ENCODE results near the gene SLC9A5. TPM values are rescaled to one million over a fixed set of nuclear protein-coding genes. Genes with fewer than 3 reads are reported as not detected.

Gene SLC9A5
- polyA plus RNA-seq, 2 of the 4 experiments (the other 2 are of a cell fraction) = 0.83 to 2.5 TPM

GRCh38 chr16:67259705-67260104, 10.9 kb downstream of the SLC9A5 start:
- Histone ChIP-seq H3K27ac (no peak overlapping the region), H3K4me2 (no peak overlapping the region), H3K4me3 (no peak overlapping the region), H3K9me3 (no peaks in the 10 kb centered on the region), H3K4me1 (no peaks in the 10 kb centered on the region)
- FAIRE-seq (no peak), DNase-seq (ENCODE audit: low read depth in 1 of 2, low spot score in 1 of 2) (no peak), ATAC-seq (no peak)
- POLR2A ChIA-PET = interaction anchor here (1.0 to 1.7 kb wide), 4 partner anchors 9 to 18 kb away, joined by 3 to 13 read pairs (median 5); partner anchors contain the start of gene FHOD1
- CTCF ChIA-PET = interaction anchor here (0.6 to 4.5 kb wide), 21 partner anchors 8 to 559 kb away, joined by 3 to 36 read pairs (median 5); partner anchors contain the start of genes FHOD1, KCTD19, LRRC36 and PLEKHG4
- TF ChIP-seq HOXB5 (CRISPR knock-in tag; IDR thresholded peaks at IDR 0.05) (no peak), RAD21 (conservative IDR thresholded peaks at IDR 0.05 in 1 of 2, IDR thresholded peaks at IDR 0.05 in 1 of 2) (no peak), SREBF2 (IDR thresholded peaks at IDR 0.05) (no peak), FOSB (CRISPR knock-in tag; IDR thresholded peaks at IDR 0.05) (no peak), ESRRA (IDR thresholded peaks at IDR 0.05; ENCODE audit: borderline replicate concordance, low read length) (no peak), MAZ (IDR thresholded peaks at IDR 0.05; ENCODE audit: borderline replicate concordance, low read depth, low read length) (no peak), JUN (IDR thresholded peaks at IDR 0.05) (no peak), FOSL2 (IDR thresholded peaks at IDR 0.05) (no peak), FOSL2 (CRISPR knock-in tag; IDR thresholded peaks at IDR 0.05) (no peak), ATOH8 (CRISPR knock-in tag; IDR thresholded peaks at IDR 0.05; ENCODE audit: low read depth) (no peak), CBX8 (IDR thresholded peaks at IDR 0.05) (no peak), FOXS1 (CRISPR knock-in tag; IDR thresholded peaks at IDR 0.05) (no peak), ZFP36 (IDR thresholded peaks at IDR 0.05; ENCODE audit: borderline replicate concordance, partially characterized antibody) (no peak)
- WGBS (ENCODE audit: missing lambda C conversion rate) = 93% methylated on average over 12 of the region's 12 CpGs

- Histone ChIP-seq H3K9me3 (no peaks in the 10 kb centered on the region), H3K4me3 (no peak overlapping the region), H3K4me2 (no peak overlapping the region), H3K27ac (no peak overlapping the region), H3K4me1 (no peaks in the 10 kb centered on the region)
- ChIA-PET CTCF (interaction anchor here (0.5 to 4.5 kb wide), 30 partner anchors 9 to 288 kb away, joined by 3 to 36 read pairs (median 5); partner anchors contain the start of genes FHOD1, KCTD19, LRRC36 and SLC9A5), POLR2A (interaction anchor here (1.0 to 1.7 kb wide), 4 partner anchors 9 to 79 kb away, joined by 3 to 13 read pairs (median 4); no protein-coding TSS in a partner anchor)
- 73% methylated on average over 4 of the region's 4 CpGs for WGBS (ENCODE audit: missing lambda C conversion rate)
- FAIRE-seq (no peak), DNase-seq (ENCODE audit: low read depth in 1 of 2, low spot score in 1 of 2) (peak in 1 of 2 experiments; percentile 61), ATAC-seq (peak; percentile 48 to 75; a peak in 4 of 6 replicates)
- TF ChIP-seq SMC3 (IDR thresholded peaks at IDR 0.05) = peak; percentile 68
- peak; percentile 58 for TF ChIP-seq CTCF (IDR thresholded peaks at IDR 0.05)
- no peak for TF ChIP-seq CEBPB (IDR thresholded peaks at IDR 0.05)
- TF ChIP-seq MAZ (IDR thresholded peaks at IDR 0.05; ENCODE audit: borderline replicate concordance, low read depth, low read length) = no peak
- TF ChIP-seq MAFK (IDR thresholded peaks at IDR 0.05; ENCODE audit: partially characterized antibody) = no peak
- no peak for TF ChIP-seq CBX8 (IDR thresholded peaks at IDR 0.05)
- TF ChIP-seq RAD21 (conservative IDR thresholded peaks at IDR 0.05 in 1 of 2, IDR thresholded peaks at IDR 0.05 in 1 of 2) = peak; percentile 69 to 77
These were observed 11.8 kb downstream of the SLC9A5 start for GRCh38 chr16:67260426-67261063.

- Histone ChIP-seq H3K9me3 (no peaks in the 10 kb centered on the region), H3K4me1 (peaks cover 3% of the 10 kb centered on the region), H3K4me2 (no peak overlapping the region), H3K27ac (no peak overlapping the region), H3K4me3 (no peak overlapping the region)
- TF ChIP-seq KDM1A (IDR thresholded peaks at IDR 0.05; ENCODE audit: low read depth) (no peak), ZSCAN20 (CRISPR knock-in tag; IDR thresholded peaks at IDR 0.05) (no peak), TP53 (CRISPR knock-in tag; IDR thresholded peaks at IDR 0.05) (no peak), TFCP2L1 (CRISPR knock-in tag; IDR thresholded peaks at IDR 0.05) (no peak), PBX3 (IDR thresholded peaks at IDR 0.05) (no peak), EHF (CRISPR knock-in tag; IDR thresholded peaks at IDR 0.05) (no peak), FOSL2 (IDR thresholded peaks at IDR 0.05) (no peak), FOSL2 (CRISPR knock-in tag; IDR thresholded peaks at IDR 0.05) (no peak), MAZ (IDR thresholded peaks at IDR 0.05; ENCODE audit: borderline replicate concordance, low read depth, low read length) (no peak), RFX5 (IDR thresholded peaks at IDR 0.05) (no peak)
- POLR2A ChIA-PET = interaction anchor here (0.6 kb wide), 1 partner anchor 27 kb away, joined by 3 read pairs; no protein-coding TSS in a partner anchor
- no peak for ATAC-seq
- DNase-seq (ENCODE audit: low read depth in 1 of 2, low spot score in 1 of 2) = no peak
- no peak for FAIRE-seq
- CTCF ChIA-PET = interaction anchor here (0.8 to 4.8 kb wide), 5 partner anchors 8 to 64 kb away, joined by 5 to 26 read pairs (median 9); partner anchors contain the start of genes FHOD1, KCTD19, LRRC36 and PLEKHG4
- 75% methylated on average over 3 of the region's 3 CpGs for WGBS (ENCODE audit: missing lambda C conversion rate)
These were observed 14.4 kb downstream of the SLC9A5 start for GRCh38 chr16:67263201-67263600.
